NCI-H1417 (cell line): Measurements from ENCODE around the gene TRIM67.
A peak's percentile ranks its signal among the peaks of the same experiment; 100 is the strongest.
"Not testable (repeated sequence)": the region's sequence is repeated elsewhere in the genome, so short reads cannot be mapped to it uniquely, and the experiment has no call there.

ENCODE experiments used
- DNase-seq, 3 experiments: peaks; one replicate each; lab custom pipeline; 2025; lab: John Stamatoyannopoulos, UW

The TRIM67 gene

DNA sequence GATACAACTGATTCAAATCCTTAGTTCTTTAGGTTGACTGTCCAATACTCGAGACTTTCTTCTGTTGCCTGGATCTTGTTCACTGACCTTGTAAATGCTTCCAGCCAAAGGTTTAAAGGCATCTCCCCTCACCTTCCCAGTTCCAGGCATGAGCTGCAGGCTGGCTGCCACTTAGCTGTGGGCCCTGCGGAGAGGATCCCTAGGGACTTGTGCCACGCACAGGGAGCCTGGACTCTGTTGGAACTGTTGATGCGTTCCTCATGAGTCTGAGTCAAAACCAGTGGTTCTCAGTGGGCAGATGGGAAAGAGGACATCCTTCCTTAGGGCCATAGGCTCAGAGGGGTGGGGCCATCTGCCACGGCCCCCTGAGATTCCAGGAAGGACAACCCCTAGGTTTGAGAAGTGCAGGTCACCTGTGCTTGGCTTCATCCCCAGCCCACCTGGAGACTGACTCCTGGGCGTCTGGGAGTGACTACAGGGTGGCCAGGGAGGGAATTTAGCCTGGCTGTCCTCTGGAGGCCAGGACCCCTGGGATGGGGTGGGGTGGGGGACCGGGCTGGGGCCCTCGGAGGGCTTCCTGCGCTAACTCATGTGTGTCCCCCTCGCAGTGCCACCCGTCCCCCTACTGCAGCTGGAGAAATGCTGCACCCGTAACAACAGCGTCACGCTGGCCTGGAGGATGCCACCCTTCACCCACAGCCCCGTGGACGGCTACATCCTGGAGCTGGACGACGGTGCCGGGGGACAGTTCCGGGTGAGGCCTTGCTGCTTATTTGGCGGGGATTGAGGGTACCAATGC, 41.6 kb downstream of the TRIM67 start:
- no peak for DNase-seq

DNA sequence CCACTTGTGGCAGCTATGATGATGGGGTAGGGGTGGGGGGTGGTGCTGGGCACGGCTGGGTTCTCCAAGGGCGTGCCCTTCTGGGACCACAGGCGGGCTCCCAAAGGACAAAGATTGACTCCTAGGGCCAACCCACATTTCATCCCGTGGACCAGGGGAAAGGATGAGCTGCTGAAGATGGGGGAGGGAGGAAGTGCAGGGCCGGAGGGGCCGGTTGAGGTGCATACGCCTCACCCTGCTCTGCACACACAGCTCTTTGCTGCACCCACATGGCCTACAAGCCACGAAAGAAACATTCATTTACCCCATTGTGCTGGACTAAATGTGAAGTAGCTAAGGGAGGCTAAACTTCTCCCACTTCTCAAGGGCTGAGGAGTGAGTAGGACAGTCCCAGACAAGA, 45.0 kb downstream of the TRIM67 start:
- no peak for DNase-seq

GRCh38 chr1:231207437-231207836, 45.6 kb downstream of the TRIM67 start:
- DNase-seq, result peak in 1 of 3 experiments; percentile 3

DNA sequence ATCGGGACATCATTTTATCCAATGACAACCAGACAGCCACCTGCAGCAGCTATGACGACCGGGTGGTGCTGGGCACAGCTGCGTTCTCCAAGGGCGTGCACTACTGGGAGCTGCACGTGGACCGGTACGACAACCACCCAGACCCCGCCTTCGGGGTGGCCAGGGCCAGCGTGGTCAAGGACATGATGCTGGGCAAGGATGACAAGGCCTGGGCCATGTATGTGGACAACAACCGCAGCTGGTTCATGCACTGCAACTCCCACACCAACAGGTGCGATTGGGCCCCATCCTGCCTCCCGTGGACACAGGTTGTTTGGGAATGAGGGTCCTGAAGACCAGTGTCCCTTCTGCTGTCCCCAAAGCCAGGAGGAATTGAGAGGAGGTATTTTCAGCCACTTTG, 47.1 kb downstream of the TRIM67 start:
- DNase-seq, result no peak

DNA sequence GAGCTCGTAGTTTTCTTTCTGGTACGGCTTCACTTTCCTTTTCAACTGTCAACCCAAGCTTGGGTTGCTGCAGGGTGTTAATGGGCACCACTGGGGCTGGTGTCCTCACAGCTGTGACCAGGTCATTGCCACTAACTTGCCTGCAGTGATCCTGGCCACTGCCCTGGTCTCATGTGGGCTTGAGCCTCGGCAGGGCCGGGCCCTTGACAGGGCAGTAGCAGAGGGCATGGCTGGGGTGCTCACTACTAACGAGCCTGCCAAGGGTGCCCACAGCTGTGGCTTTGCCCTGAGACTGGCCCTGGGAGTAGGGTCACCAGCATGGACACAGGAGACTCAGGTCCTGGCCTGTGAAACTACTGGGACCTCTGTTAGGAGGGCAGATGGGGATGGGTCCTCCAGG, 47.7 kb downstream of the TRIM67 start:
- no peak for DNase-seq

DNA sequence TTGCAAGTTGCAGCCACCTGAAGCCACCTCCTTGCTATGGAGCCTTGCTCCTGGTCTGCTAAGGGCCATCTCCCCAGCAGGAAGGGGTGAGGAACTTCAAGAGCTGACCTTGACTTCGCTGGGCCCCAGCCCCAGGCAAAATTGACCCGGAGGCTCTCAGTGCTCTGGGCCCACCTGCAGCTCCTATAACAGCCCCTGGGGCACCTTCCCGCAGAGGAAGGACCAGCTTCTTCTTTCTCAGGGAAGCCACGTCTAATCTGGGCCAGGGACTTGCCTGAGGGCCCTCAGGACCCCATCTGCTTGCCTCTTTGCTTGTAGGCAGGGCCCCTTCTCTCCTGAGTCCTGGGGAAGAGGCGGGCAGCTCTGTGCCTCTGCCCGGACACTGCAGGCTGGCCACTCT, 48.3 kb downstream of the TRIM67 start:
- no peak for DNase-seq

GRCh38 chr1:231211005-231211857, 49.4 kb downstream of the TRIM67 start:
- peak; percentile 77 to 97 (median 93) for DNase-seq

GRCh38 chr1:231212301-231212700, 50.4 kb downstream of the TRIM67 start:
- not testable (repeated sequence) for DNase-seq

GRCh38 chr1:231213831-231214573, 52.1 kb downstream of the TRIM67 start:
- DNase-seq, result no peak

DNA sequence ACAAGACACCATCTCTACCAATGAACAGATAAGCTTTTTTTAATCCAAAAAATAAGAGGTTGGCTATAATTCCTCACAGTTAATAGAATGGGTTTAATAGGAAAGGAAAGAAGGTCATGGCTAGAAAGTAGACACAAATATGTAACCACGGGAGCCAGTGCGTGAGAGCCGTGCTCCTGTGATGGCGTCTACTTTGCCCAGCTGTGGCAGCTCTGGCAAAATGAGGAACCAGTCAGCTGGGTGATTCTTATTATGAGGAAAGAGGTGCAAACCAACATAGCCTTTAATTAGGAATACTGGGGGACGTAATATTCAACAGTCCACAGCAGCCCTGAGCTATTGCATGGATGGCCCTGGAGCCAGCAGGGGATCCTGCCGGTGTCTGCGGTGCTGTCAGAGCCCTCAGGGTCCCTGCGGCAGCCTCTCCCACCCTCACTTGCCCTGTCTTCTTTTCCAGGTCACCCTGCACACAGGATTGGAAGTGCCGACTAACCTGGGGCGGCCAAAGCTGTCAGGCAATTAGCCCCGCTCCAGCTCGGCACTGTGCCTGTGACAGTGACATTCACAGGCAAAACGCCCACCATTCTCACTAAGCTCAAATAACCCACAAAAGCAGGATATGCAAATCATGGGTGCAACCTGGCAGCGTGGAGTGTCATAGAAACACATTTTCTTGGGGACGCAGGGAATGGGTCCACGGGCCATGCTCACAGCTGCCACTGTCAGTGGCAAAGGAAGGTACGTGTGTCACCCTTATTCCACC, 53.2 kb downstream of the TRIM67 start:
- DNase-seq, result no peak

DNA sequence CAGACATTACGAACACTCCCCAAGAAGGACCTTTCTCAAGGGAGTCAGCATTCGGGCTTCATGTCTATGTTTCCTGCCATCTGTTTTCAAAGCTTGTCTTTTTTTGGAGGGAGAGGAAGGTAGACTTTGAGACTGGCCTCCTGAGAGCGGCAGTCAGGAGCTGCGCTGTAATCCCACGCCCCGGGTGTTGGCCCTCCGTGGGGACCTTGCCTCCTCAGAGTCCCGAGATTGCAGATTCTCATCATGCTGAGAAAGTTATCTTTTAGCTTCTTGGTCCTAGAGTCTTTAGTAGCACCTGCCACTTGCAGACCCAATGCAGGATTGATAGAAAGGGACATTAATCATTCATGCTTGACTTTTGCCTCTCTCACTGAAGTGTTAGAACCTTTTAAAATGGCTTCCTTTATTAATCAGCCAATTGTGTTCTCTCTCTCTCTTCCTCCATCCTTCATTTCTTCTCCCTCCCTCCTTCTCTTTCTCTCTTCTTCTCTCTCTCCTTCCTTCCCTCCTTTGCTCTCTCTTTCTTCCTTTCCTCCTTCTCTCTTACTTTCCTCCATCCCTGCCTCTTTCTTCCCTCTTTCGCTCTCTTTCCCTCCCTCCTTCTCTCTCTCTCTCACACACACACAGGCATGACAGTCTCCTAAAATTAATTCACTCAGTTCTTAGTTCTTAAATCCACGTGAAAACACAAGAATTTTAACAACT, 54.0 kb downstream of the TRIM67 start:
- no peak for DNase-seq

DNA sequence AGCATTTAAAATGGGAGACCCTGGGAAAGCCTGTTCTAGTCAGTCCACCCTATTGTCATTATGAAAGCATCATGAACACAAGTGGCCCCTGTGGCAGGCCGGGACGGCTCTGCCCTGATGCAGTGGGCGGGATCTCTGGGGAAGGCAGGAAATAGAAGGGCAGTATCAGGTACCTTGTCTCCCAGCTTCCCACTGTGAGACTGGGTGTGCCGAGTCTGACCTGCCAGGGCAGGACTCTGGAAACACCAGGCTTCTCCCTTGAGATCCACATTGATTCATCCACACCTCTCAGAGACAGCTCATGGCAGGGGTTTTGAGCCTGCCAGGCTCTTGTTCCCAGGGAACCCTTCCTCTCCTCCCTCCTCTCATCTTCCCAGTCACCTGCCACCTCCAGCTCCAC, 54.6 kb downstream of the TRIM67 start:
- DNase-seq, result peak; percentile 28 to 35 (median 32)

- DNase-seq, result no peak
These were observed 55.2 kb downstream of the TRIM67 start for GRCh38 chr1:231217056-231217455.

- DNase-seq, result no peak
These were observed 56.2 kb downstream of the TRIM67 start for GRCh38 chr1:231218078-231218477.

DNA sequence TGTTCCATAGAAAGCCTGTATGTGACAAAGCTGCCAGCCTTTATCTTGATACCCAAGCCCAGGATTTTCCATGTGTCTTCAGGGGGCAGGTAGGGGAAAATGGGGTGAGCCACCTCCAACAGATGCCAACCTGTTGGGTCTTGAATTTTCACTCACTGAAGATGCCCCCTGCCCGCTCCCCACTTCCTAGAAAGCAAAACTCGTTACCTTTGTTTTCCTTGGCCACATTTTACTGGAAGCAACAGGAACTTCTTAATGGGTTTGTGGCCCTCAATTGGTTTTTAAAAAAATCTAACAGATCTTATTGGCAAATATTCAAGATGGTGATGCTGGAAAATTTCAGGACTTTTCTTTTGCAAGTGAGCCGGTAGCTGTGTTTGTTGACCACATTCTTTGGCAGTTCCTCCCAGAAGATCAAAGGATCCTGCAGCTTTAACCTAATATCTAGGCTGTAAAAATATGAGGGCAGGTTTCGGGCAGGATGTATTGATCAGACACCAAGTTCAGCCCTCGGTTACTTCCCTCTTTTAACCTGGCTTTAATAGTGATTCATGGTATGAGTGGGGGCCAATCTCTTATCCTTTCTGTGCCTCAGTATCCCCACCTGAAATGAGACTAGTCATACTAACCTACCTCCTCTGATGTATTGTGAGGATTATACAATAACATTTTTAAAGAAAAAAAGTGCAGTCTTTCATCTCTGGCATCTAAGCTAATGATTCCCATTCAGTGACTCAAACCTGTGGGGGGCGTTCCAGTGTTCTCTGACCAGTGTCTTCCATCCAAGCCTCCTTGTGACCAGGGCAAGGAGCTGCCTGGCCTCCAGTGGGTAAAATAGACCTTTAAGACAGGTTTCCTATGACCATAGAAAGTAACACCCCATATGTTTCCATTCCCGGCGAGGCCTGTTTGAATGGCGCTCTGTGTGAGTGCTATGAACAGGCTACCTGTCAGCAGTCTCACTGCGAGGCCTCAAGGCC, 57.9 kb downstream of the TRIM67 start:
- DNase-seq, result no peak

GRCh38 chr1:231220801-231221200, 58.9 kb downstream of the TRIM67 start:
- no peak for DNase-seq

DNA sequence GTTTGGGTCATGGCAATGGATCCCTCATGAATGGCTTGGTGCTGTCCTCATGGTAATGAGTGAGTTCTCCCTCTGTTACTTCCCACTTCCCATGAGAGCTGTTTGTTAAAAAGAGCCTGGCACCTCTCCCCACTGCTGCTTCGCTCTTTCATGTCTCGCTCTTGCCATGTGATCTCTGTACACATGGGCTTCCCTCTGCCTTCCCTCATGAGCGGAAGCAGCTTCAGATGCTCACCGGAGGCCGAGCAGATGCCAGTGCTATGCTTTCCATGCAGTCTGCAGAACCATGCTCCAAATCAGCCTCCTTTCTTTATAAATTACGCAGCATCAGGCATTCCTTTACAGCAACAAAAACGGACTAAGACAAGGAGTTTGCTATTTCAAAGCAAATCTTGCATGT, 64.3 kb downstream of the TRIM67 start:
- no peak for DNase-seq

DNA sequence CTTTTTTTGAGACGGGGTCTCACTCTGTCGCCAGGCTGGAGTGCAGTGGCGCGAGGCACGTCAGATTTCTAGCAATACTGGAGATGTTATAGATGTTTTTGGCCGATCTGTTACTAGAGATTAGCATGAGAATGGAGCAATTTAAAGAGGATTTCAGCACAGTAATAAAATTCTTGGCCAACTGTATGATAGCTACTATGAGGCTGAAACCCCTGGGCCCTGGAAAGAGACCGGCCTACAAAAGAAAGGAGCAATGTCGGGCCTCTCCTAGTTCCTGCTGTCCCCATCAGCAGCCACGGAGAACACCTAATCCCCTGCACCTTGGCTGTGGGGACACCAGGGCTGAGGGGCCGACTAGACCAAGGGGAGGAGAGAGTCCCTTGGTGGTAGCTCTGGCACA, 69.7 kb downstream of the TRIM67 start:
- no peak for DNase-seq

DNA sequence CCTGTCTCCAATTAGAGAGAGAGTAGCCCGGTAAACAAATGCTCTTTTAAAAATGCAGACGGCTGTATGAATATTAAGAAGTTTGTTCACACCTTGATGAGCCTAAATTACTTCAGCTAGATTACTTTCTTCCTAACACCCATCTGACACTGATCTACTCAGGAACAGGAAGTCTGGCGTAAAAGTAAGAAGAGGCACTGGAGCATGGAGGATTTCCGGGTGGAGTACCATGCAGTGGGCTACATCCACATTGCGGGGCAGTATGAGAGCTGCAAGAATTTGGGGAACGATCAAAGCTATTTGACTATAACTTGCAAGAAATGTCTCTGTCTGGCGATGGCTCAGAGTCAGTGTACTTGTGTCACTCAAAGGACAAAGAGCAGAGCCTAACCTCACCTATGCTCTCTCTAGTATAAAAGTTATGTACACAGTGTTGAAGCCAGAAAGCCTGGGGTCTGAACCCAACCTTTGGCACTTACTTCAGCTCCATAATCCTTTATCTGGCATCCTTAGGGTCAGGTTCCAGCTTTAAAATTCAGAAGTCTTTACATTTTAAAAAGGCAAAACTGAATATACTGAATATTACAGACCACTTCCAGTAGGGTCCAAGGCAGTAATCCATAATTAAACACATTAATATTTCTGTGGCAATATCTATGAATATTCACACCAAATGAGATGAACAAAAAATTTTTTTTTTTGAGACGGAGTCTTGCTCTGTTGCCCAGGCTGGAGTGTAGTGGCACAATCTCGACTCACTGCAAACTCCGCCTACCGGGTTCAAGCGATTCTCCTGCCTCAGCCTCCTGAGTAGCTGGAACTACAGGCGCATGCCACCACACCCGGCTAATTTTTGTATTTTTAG, 71.2 kb downstream of the TRIM67 start:
- no peak for DNase-seq
